Measurements from ENCODE around the gene NKRF.

DNA sequence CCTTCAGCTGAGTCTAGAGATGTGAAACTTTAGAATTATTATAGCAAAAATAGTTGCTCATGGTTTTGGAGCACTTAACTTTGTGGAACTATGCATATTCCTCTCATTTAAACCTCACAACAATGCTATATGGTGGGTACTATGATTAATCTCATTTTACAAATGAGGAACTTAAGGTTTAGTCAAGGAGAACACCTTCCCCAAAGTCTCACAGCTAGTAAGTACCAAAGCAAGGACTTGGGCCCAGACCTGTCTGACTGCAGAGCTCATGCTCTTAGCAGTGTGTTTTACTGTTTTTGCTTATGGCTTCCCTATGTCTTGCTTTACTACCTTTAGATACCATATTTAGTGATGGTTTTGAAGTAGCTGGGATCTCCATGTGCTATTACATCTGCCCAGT is 26.8 kb downstream of the NKRF start:
- TF ChIP-seq, protein P1, sequence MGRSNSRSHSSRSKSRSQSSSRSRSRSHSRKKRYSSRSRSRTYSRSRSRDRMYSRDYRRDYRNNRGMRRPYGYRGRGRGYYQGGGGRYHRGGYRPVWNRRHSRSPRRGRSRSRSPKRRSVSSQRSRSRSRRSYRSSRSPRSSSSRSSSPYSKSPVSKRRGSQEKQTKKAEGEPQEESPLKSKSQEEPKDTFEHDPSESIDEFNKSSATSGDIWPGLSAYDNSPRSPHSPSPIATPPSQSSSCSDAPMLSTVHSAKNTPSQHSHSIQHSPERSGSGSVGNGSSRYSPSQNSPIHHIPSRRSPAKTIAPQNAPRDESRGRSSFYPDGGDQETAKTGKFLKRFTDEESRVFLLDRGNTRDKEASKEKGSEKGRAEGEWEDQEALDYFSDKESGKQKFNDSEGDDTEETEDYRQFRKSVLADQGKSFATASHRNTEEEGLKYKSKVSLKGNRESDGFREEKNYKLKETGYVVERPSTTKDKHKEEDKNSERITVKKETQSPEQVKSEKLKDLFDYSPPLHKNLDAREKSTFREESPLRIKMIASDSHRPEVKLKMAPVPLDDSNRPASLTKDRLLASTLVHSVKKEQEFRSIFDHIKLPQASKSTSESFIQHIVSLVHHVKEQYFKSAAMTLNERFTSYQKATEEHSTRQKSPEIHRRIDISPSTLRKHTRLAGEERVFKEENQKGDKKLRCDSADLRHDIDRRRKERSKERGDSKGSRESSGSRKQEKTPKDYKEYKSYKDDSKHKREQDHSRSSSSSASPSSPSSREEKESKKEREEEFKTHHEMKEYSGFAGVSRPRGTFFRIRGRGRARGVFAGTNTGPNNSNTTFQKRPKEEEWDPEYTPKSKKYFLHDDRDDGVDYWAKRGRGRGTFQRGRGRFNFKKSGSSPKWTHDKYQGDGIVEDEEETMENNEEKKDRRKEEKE (IDR thresholded peaks at IDR 0.05; ENCODE audit: borderline replicate concordance in 1 of 2, control insufficient read depth in 1 of 2, low read depth in 2 of 2, low read length in 1 of 2) = no peak
- TF ChIP-seq, protein P2, sequence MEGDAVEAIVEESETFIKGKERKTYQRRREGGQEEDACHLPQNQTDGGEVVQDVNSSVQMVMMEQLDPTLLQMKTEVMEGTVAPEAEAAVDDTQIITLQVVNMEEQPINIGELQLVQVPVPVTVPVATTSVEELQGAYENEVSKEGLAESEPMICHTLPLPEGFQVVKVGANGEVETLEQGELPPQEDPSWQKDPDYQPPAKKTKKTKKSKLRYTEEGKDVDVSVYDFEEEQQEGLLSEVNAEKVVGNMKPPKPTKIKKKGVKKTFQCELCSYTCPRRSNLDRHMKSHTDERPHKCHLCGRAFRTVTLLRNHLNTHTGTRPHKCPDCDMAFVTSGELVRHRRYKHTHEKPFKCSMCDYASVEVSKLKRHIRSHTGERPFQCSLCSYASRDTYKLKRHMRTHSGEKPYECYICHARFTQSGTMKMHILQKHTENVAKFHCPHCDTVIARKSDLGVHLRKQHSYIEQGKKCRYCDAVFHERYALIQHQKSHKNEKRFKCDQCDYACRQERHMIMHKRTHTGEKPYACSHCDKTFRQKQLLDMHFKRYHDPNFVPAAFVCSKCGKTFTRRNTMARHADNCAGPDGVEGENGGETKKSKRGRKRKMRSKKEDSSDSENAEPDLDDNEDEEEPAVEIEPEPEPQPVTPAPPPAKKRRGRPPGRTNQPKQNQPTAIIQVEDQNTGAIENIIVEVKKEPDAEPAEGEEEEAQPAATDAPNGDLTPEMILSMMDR (IDR thresholded peaks at IDR 0.05 in 2 of 3, conservative IDR thresholded peaks at IDR 0.05 in 1 of 3; ENCODE audit: insufficient read depth in 2 of 3, low read depth in 1 of 3, low read length in 3 of 3) = no peak
- TF ChIP-seq, protein P3, sequence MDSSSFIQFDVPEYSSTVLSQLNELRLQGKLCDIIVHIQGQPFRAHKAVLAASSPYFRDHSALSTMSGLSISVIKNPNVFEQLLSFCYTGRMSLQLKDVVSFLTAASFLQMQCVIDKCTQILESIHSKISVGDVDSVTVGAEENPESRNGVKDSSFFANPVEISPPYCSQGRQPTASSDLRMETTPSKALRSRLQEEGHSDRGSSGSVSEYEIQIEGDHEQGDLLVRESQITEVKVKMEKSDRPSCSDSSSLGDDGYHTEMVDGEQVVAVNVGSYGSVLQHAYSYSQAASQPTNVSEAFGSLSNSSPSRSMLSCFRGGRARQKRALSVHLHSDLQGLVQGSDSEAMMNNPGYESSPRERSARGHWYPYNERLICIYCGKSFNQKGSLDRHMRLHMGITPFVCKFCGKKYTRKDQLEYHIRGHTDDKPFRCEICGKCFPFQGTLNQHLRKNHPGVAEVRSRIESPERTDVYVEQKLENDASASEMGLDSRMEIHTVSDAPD (CRISPR knock-in tag; IDR thresholded peaks at IDR 0.05) = no peak
